Kidney tubule cell (primary cell): ENCODE data around the gene PARP14.
A peak's percentile ranks its signal among the peaks of the same experiment; 100 is the strongest.
"Not testable (repeated sequence)": the region's sequence is repeated elsewhere in the genome, so short reads cannot be mapped to it uniquely, and the experiment has no call there.

Experiments used
- DNase-seq: peaks from one replicate; pipeline ENCODE4 v3.0.0-alpha.2; 2018; ENCODE audit warnings: low spot score

The PARP14 gene, protein sequence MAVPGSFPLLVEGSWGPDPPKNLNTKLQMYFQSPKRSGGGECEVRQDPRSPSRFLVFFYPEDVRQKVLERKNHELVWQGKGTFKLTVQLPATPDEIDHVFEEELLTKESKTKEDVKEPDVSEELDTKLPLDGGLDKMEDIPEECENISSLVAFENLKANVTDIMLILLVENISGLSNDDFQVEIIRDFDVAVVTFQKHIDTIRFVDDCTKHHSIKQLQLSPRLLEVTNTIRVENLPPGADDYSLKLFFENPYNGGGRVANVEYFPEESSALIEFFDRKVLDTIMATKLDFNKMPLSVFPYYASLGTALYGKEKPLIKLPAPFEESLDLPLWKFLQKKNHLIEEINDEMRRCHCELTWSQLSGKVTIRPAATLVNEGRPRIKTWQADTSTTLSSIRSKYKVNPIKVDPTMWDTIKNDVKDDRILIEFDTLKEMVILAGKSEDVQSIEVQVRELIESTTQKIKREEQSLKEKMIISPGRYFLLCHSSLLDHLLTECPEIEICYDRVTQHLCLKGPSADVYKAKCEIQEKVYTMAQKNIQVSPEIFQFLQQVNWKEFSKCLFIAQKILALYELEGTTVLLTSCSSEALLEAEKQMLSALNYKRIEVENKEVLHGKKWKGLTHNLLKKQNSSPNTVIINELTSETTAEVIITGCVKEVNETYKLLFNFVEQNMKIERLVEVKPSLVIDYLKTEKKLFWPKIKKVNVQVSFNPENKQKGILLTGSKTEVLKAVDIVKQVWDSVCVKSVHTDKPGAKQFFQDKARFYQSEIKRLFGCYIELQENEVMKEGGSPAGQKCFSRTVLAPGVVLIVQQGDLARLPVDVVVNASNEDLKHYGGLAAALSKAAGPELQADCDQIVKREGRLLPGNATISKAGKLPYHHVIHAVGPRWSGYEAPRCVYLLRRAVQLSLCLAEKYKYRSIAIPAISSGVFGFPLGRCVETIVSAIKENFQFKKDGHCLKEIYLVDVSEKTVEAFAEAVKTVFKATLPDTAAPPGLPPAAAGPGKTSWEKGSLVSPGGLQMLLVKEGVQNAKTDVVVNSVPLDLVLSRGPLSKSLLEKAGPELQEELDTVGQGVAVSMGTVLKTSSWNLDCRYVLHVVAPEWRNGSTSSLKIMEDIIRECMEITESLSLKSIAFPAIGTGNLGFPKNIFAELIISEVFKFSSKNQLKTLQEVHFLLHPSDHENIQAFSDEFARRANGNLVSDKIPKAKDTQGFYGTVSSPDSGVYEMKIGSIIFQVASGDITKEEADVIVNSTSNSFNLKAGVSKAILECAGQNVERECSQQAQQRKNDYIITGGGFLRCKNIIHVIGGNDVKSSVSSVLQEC (N-terminal part only)

DNA sequence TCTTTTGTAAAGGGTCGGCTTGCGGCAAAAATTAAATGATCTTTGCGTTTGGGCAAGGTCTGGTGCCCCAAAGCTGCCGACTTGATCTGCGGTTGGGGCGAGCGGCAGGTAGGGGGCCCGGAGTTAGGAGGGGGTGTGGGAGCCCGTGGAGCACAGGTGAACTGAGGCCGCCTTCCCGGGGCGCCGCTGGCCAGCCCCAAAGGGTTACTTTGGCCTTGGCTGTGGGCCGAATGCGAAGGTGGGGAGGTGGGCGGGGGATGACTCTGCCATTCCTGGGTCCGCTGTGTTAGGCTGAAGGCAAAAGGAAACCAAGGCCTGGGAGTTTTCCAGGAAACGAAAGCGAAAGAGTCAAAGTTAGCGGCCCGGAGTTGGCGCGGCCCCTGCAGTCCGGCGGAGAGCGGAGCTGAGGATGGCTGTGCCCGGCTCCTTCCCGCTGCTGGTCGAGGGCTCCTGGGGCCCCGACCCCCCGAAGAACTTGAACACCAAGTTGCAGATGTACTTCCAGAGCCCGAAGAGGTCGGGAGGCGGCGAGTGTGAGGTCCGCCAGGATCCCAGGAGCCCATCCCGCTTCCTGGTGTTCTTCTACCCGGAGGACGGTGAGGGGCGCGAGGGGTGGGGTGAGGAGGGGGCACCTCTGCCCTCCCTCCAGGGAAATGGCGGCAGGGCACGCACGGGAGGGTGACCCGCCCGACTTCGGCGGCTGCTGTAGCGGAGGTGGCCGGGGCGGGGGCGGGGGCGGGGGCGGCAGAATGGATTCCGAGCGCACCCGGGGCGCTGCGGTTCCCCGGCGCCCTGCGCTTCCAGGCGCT lies at the start of gene PARP14:
PARP14 (plus strand) TSS at position 365 of the 809 bp plus-strand sequence; CDS start at position 410, 45 bp downstream.
- peak; percentile 81 for DNase-seq

DNA sequence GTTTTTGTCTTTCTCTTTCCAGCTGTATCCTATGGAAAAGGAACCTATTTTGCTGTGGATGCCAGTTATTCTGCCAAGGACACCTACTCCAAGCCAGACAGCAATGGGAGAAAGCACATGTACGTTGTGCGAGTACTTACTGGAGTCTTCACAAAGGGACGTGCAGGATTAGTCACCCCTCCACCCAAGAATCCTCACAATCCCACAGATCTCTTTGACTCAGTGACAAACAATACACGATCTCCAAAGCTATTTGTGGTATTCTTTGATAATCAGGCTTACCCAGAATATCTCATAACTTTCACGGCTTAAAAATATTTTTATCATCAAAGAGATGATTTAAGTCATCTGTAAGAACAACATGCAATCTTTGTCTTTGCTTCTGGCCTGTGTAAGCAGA lies 44.9 kb upstream of the PARP14 start:
- DNase-seq, result no peak

DNA sequence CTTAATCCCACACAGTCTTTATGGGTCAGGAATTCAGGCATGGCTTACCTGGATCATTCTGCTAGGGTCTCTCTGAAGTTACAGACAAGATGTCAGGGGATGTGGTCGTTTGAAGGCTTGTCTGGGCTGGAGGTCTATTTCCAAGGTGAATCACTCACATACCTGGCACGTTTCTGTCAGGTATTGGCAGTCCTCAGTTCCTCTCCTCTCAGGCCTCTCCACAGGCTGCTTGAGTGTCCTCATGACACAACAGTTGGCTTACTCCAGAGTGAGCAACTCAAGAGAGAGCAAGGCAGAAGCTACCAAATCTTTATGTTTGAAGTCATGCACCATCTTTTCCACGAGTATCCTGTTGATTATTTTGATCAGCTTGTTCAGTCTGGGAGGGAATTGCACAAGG lies 43.9 kb upstream of the PARP14 start:
- DNase-seq, result no peak

DNA sequence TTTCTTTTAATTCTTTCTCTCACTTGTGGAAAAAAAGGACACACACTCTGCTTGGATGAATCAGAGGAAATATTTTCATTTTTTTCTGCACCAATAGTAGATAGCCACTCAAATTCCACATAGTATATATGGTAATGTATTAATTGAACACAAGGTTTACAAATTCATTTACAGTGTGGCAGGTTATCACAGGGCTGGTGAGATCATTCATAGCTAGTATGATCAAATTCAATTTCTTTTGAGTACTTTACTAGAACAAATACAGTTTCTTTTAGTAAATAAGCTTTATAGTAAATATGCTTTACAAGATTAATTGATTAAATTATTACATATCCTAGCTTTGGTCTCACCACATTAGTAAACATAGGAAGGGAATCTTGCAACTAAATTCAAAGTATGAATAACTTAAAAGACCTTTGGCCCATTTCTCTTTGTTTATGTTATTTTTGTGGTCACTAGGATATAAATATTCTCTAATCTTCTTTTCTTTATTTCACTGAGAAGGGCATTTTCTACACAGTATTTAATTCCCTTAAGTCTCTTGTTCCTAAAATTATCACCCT lies 40.1 kb upstream of the PARP14 start:
- DNase-seq, result no peak

DNA sequence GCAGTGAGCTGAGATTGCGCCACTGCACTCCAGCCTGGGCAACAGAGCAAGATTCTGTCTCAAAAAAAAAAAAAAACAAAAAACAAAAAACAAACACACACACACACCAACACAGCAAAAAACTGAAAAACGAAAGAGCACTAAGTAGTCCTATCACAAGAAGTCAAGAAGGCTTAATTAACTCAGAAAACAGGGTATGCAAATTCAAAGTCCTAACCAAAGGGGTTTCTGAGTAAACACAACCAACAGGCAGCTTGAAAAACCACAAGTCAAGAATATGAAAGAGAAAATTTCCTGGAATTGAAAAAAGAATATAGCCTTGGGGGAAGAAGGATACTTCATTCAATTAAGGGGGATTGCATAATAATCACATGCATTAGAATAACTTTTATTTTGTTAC lies 37.7 kb upstream of the PARP14 start:
- DNase-seq, result no peak

DNA sequence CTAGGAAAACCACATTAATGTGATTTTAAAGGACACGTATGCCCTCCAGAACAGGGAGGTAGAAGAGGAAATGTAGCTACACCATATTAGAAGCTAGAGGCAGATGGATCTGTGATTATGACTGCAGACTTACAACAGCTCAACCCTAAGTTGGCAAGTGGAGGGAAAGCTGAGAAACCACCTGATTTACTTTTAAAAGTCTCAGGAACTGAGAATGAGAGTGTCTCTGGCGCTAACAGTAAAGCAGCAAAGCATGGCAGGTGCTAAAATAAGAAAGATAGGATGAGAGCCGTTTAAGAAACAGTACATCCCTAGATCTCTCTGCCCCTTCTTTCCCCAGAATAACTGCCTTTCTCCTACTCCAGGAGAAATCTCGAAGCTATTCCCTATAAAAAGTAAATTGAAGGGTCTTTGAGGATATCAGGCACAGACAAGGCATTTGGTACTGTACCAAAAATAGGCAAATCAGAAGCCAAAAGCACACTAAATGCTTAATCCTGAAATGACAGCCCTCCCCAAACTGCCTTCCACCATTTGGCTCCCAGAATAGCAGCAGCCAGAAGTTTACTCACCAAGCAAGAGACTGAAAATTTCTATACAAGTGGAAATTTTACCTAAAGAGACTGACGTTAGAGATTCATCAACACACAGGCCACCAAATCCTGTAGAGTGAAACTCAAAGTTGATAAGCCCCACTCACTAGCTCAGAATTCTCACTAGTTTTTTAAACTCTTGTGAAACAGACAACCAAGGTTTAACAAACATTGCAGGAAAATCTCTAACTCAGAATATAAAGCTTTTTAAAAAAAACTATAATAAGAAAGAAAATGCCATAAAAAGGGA lies 34.3 kb upstream of the PARP14 start:
- no peak for DNase-seq

DNA sequence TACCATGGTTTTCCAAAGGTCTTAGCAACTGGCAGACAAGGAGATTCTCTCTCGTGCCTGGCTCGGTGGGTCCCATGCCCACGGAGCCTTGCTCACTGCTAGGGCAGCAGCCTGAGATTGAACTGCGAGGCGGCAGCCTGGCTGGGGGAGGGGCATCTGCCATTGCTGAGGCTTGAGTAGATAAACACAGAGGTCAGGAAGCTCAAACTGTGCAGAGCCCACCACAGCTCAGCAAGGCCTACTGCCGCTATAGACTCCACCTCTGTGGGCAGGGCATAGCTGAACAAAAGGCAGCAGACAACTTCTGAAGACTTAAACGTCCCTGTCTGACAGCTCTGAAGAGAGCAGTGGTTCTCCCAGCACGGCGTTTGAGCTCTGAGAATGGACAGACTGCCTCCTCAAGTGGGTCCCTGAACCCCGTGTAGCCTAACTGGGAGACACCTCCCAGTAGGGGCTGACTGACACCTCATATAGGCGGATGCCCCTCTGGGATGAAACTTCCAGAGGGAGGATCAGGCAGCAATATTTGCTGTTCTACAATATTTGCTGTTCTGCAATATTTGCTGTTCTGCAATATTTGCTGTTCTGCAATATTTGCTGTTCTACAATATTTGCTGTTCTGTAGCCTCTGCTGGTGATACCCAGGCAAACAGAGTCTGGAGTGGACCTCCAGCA lies 29.3 kb upstream of the PARP14 start:
- not testable (repeated sequence) for DNase-seq

DNA sequence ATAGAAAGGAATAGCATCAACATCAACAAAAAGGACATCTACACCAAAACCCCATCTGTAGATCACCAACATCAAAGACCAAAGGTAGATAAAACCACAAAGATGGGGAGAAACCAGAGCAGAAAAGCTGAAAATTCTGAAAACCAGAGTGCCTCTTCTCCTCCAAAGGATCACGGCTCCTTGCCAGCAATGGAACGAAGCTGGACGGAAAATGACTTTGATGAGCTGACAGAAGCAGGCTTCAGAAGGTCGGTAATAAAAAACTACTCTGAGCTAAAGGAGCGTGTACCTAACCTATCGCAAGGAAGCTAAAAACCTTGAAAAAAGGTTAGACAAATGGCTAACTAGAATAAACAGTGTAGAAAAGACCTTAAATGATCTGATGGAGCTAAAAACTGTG lies 28.7 kb upstream of the PARP14 start:
- not testable (repeated sequence) for DNase-seq

DNA sequence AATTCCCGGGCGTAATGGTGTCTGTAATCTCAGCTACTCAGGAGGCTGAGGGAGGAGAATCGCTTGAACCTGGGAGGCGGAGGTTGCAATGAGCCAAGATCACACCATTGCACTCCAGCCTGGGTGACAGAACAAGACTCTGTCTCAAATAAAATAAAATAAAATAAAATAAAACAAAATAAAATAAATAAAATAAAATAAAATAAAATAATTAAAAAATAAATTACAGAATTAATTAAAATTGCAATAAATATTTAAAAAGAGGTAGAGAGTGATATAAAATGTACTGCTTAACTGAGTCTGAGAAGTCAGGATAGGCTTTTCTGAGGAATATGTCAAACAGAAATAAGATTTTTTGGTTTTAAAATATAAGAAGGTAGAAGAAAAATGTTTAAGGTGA lies 22.3 kb upstream of the PARP14 start:
- not testable (repeated sequence) for DNase-seq

DNA sequence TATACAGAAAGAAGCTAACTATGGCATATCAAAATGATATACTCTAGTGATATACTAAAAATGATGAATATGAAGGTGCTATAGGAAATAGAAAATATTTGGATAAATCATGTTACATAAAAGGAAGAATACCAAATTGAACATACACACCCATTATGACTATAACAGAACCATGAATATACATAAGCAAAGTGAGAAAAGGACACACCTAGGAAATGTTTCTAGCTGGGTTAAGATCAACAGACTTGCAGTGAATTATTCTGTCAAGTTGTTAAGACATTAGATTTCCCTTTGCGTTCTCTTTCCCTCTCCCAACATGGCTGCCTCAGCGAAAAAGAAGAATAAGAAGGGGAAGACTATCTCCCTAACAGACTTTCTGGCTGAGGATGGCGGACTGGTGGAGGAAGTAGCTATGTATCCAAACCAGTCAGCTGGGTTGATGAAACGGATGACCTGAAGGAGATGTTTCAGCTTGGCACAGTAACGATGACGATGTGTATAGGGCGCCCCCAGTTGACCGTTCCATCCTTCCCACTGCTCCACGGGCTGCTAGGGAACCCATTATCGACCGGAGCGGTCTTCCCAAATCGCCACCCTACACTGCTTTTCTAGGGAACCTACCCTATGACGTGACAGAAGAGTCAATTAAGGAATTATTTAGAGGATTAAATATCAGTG lies 20.2 kb upstream of the PARP14 start:
- DNase-seq, result no peak

DNA sequence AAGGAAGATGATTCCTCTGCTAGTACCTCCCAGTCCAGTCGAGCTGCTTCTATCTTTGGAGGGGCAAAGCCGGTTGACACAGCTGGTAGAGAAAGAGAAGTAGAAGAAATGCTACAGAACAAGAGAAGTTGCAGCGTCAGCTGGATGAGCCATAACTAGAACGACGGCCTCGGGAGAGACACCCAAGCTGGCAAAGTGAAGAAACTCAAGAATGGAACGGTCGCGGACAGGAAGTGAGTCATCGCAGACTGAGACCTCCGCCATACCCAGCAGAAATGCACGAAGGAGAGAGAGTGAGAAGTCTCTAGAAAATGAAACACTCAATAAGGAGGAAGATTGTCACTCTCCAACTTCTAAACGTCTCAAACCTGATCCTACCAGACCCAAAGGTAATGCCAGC lies 19.0 kb upstream of the PARP14 start:
- DNase-seq, result no peak

DNA sequence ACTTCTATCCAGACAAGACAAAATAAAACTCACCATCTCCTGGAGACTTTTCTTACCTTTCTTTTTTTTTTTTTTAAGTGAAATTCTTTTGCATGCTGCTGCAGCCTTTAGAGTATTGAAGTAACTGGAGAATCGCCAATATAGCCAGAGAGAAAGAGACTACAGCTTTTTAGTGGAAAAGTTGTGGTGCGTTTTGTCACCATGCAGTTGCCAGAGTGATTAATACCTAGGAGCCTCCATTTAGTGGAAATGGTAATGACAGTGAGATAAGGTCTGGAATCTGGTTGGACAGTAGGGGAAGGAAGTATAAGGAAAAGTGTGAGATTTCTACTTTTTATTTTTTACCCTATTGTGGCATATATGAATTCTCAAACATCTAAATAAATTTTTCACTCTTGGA lies 18.1 kb upstream of the PARP14 start:
- no peak for DNase-seq

DNA sequence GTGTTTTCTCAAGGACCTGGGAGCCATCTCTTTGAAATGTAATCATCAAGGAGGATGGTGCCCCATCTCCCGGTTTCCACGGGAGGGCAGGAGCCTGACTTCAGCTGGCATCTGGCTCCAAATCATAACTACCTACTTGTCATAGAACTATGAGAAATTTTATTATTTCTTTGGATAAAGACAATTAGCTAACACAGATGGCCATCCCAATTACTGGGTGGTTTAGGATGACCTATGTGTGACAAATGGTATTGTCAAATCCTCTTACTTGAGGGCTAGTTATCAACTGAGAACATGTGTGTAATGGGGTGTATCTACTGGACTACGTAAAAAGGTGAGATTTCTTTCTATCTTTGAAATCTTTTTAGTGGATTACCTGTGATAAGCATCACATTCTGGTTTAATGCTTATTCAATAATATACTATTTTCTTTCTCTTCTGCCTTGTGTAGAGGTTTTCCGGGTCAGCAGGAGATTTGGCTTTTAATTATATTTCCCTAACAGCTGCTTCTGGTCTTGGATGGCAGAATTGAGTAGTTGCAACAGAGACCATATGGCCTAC lies 15.3 kb upstream of the PARP14 start:
- DNase-seq, result no peak

DNA sequence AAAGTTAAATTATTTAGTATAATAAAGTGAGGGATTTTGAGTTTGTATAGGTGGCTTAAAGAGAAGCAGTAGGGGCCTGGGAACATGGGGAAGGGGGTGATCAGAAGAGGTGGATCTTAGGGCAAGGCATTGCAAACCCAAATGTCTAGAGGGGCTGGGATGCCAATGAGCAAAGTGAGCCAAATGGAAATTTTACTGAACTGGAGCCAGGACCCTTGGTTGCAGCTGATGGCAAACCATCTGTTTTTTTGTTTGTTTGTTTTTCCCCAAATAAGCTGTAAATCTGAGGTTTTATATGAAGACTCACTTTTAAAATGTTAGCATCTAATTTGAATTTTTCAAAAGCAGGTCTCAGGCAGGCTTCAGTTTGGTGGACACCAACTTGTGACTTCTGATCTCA lies 14.8 kb upstream of the PARP14 start:
- DNase-seq, result no peak

DNA sequence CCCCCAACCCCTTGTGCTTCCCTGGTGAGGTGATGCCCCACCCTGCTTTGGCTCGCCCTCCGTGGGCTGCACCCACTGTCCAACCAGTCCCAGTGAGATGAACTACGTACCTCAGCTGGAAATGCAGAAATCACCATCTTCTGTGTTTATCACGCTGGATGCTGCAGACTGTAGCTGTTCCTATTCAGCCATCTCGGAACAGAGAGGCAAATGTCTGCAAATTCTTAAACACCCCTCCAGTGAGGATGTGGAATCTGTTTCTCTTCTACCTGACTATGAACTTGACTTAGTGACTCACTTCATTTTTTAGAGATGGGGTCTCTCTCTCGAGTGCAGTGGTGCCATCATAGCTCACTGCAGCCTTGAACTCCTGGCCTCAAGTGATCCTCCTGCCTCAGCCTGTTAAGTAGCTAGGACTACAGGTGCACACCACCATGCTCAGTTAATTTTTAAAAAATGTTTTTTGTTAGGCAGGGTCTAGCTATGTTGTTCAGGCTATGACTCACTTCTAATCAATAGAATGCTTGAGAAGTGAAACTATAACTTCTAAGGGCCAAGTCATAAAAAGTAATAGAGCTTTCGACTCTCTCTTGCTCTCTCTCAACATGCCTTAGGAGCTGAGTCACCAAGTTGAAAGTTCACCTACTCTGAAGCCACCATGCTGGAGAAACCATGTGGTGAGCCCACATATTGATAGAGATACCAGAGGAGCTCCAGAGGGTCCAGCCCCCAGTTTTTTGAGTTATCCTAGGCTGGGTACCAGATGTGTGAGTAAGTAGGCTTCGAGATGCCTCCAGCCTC lies 11.5 kb upstream of the PARP14 start:
- peak; percentile 95 for DNase-seq

DNA sequence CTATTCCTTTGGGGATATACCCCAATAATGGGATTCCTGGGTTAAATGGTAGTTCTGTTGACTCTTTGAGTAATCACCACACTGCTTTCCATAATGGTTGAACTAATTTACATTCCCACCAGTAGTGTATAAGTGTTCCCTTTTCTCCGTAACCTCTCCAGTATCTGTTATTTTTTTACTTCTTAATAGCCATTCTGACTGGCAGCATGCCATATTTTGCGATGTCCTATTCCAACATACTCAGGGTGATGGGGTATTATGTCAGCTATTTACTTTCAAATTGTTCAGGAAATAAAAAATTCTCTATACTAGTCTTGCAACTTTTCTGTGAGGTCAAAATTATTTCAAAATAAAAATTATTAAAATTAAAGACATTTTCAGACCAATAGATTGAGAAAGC lies 9.1 kb upstream of the PARP14 start:
- DNase-seq, result no peak

DNA sequence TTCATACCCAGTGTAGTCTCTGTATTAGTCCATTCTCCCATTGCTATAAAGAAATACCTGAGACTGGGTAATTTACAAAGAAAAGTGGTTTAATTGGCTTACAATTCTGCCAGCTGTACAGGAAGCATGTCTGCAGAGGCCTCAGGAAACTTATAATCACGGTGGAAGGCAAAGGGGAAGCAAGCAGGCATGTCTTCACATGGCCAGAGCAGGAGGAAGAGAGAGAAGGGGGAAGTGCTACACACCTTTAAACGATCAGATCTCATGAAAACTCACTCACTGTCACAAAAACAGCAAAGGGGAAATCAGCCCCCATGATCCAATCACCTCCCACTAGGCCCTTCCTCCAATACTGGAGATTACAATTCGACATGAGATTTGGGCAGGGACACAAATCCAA lies 6.3 kb upstream of the PARP14 start:
- DNase-seq, result no peak

DNA sequence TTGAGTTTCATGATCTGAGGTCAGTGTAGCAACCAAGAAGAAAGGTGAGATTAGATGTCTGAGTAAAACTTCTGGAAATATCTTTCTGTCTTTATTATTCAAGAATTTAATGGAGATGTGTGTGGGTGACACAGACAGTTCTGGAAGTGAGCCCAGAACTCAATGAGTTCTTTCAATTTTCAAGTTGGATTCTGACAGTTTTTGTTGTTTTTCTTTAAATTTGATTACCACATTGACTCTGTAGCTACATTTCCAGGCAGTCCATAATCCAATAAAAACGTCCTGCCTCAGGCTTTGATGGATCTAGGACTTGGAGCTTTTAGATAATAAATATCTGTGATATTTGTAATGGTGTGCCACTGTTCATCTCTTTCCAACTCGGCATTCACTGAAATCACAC lies 3.9 kb upstream of the PARP14 start:
- no peak for DNase-seq
